GM12891 (cell line): ENCODE data around the gene WLS.

Experiments
- POLR2A ChIP-seq: IDR thresholded peaks from 2 replicates; pipeline ENCODE4 v1.6.1; 2011; ENCODE audit warnings: low read depth, low read length, control low read depth
- POLR2AphosphoS5 ChIP-seq: IDR thresholded peaks from 2 replicates; pipeline ENCODE4 v1.6.1; 2011; ENCODE audit warnings: low read depth, low read length, control low read depth
- TAF1 ChIP-seq: IDR thresholded peaks from 2 replicates; pipeline ENCODE4 v1.6.1; 2011; ENCODE audit warnings: low read depth, low read length, control low read depth

DNA sequence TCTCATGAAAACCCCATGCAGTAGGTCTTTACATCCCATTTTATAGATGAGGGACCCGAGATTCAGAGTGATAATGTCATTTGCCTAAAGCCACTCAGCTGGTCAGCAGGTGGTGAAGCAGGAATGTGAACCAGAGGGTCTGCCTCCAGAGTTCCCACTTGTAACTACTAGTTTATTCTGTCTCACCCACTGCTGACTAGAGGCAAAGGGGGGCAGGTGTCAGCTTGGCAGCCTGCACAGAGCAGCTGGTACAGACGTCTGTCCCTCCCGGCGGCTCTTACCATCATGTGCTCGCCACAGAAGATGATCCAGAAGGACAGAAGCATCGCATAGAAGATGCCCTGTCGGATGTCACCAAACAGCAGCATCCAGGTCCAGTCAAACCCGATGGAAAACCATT, 82.4 kb downstream of the WLS start:
- TF ChIP-seq POLR2A (no peak), TAF1 (no peak), POLR2AphosphoS5 (no peak)
